Effector memory CD8-positive, alpha-beta T cell (primary cell): ENCODE measurements around the gene RNF145.

ENCODE experiments used
- ATAC-seq: fragments of 150-1000 bp; cut with Tn5 transposase; replicated peaks from 2 replicates; pipeline ENCODE4 v1.10.0; 2021; ENCODE audit warnings: mild to moderate bottlenecking, moderate library complexity
- DNase-seq, 3 experiments: peaks; one replicate each; pipeline ENCODE4 v3.0.0; 2021
- H3K27ac Mint-ChIP-seq, 2 donors: one replicate each; pipeline ENCODE4 v1.8.0; 2022; ENCODE audit warnings: mild to moderate bottlenecking in 2 of 2, mixed read lengths in 2 of 2, moderate library complexity in 2 of 2
- H3K27me3 Mint-ChIP-seq, 2 donors: one replicate each; pipeline ENCODE4 v1.8.0; 2022; ENCODE audit warnings: mixed read lengths in 2 of 2
- H3K36me3 Mint-ChIP-seq: one replicate; pipeline ENCODE4 v1.8.0; 2022; ENCODE audit warnings: mild to moderate bottlenecking, moderate library complexity, mixed read lengths; ENCODE audit not compliant: insufficient read depth
- H3K4me1 Mint-ChIP-seq, 2 donors: one replicate each; pipeline ENCODE4 v1.8.0; 2022; ENCODE audit warnings: low read depth in 2 of 2, mixed read lengths in 2 of 2
- H3K4me3 Mint-ChIP-seq, 2 donors: one replicate each; pipeline ENCODE4 v1.8.0; 2022; ENCODE audit warnings: mild to moderate bottlenecking in 2 of 2, mixed read lengths in 2 of 2, moderate library complexity in 2 of 2
- H3K9me3 Mint-ChIP-seq, 2 donors: one replicate each; pipeline ENCODE4 v1.8.0; 2022; ENCODE audit warnings: mixed read lengths in 2 of 2

RNF145 gene

GRCh38 chr5:159198063-159199036 lies 11.0 kb downstream of the RNF145 start:
- peak; percentile 99 for ATAC-seq
- H3K27ac Mint-ChIP-seq: peak overlapping the region; percentile 33 to 68
- peak overlapping the region; percentile 26 to 37 for H3K4me3 Mint-ChIP-seq
- H3K4me1 Mint-ChIP-seq: peaks cover 31 to 50% of the 10 kb centered on the region in 2 donors
- DNase-seq: no peak
- H3K36me3 Mint-ChIP-seq: peaks cover 47% of the 10 kb centered on the region
- H3K27me3 Mint-ChIP-seq: no peaks in the 10 kb centered on the region
- no peaks in the 10 kb centered on the region for H3K9me3 Mint-ChIP-seq

GRCh38 chr5:159195775-159196174 lies 13.6 kb downstream of the RNF145 start:
- Mint-ChIP-seq H3K4me3 (no peak overlapping the region), H3K27ac (peak overlapping the region in 1 of 2 donors; percentile 8), H3K4me1 (peaks cover 34 to 58% of the 10 kb centered on the region in 2 donors), H3K27me3 (no peaks in the 10 kb centered on the region), H3K36me3 (peaks cover 42% of the 10 kb centered on the region), H3K9me3 (no peaks in the 10 kb centered on the region)
- ATAC-seq (no peak), DNase-seq (no peak)

GRCh38 chr5:159190170-159190569 lies 19.2 kb downstream of the RNF145 start:
- no peaks in the 10 kb centered on the region for H3K27me3 Mint-ChIP-seq
- peaks cover 10 to 37% of the 10 kb centered on the region in 2 donors for H3K4me1 Mint-ChIP-seq
- H3K4me3 Mint-ChIP-seq: no peak overlapping the region
- no peak for ATAC-seq
- peaks cover 42% of the 10 kb centered on the region for H3K36me3 Mint-ChIP-seq
- no peaks in the 10 kb centered on the region for H3K9me3 Mint-ChIP-seq
- no peak overlapping the region for H3K27ac Mint-ChIP-seq
- no peak for DNase-seq

GRCh38 chr5:159189310-159189709 lies 20.0 kb downstream of the RNF145 start:
- Mint-ChIP-seq H3K27me3 (no peaks in the 10 kb centered on the region), H3K27ac (no peak overlapping the region), H3K36me3 (peaks cover 37% of the 10 kb centered on the region), H3K4me3 (no peak overlapping the region), H3K9me3 (no peaks in the 10 kb centered on the region), H3K4me1 (peaks cover 15 to 37% of the 10 kb centered on the region in 2 donors)
- DNase-seq: no peak
- ATAC-seq: no peak

GRCh38 chr5:159187719-159188118 lies 21.6 kb downstream of the RNF145 start:
- Mint-ChIP-seq H3K36me3 (peaks cover 26% of the 10 kb centered on the region), H3K27me3 (no peaks in the 10 kb centered on the region), H3K27ac (peak overlapping the region in 1 of 2 donors; percentile 65), H3K4me3 (no peak overlapping the region), H3K4me1 (peaks cover 12 to 32% of the 10 kb centered on the region in 2 donors), H3K9me3 (no peaks in the 10 kb centered on the region)
- DNase-seq (no peak), ATAC-seq (no peak)

GRCh38 chr5:159186319-159186718 lies 23.0 kb downstream of the RNF145 start:
- ATAC-seq (no peak), DNase-seq (no peak)
- Mint-ChIP-seq H3K36me3 (peaks cover 32% of the 10 kb centered on the region), H3K4me3 (no peak overlapping the region), H3K27me3 (no peaks in the 10 kb centered on the region), H3K4me1 (peaks cover 13 to 33% of the 10 kb centered on the region in 2 donors), H3K9me3 (no peaks in the 10 kb centered on the region), H3K27ac (peak overlapping the region in 1 of 2 donors; percentile 38)

- Mint-ChIP-seq H3K4me3 (no peak overlapping the region), H3K4me1 (peaks cover 16 to 36% of the 10 kb centered on the region in 2 donors), H3K9me3 (no peaks in the 10 kb centered on the region), H3K27ac (peak overlapping the region in 1 of 2 donors; percentile 38), H3K36me3 (peaks cover 38% of the 10 kb centered on the region), H3K27me3 (no peaks in the 10 kb centered on the region)
- ATAC-seq (no peak), DNase-seq (no peak)
These were observed 23.6 kb downstream of the RNF145 start for GRCh38 chr5:159185773-159186172.

GRCh38 chr5:159184858-159185381 lies 24.4 kb downstream of the RNF145 start:
- Mint-ChIP-seq H3K4me3 (no peak overlapping the region), H3K4me1 (peaks cover 18 to 40% of the 10 kb centered on the region in 2 donors), H3K27me3 (no peaks in the 10 kb centered on the region), H3K27ac (peak overlapping the region; percentile 33 to 38), H3K36me3 (peaks cover 32% of the 10 kb centered on the region), H3K9me3 (no peaks in the 10 kb centered on the region)
- ATAC-seq: no peak
- DNase-seq: no peak

- Mint-ChIP-seq H3K27ac (no peak overlapping the region), H3K27me3 (no peaks in the 10 kb centered on the region)
These were observed 25.1 kb downstream of the RNF145 start for GRCh38 chr5:159184236-159184635.

GRCh38 chr5:159183247-159183646 lies 26.1 kb downstream of the RNF145 start:
- Mint-ChIP-seq H3K9me3 (no peaks in the 10 kb centered on the region), H3K27ac (no peak overlapping the region), H3K36me3 (peaks cover 40% of the 10 kb centered on the region), H3K4me1 (peaks cover 17 to 45% of the 10 kb centered on the region in 2 donors), H3K27me3 (no peaks in the 10 kb centered on the region), H3K4me3 (no peak overlapping the region)
- no peak for DNase-seq
- no peak for ATAC-seq

More at GRCh38 chr5:159184236-159184635, 25.1 kb downstream of the RNF145 start:
- H3K9me3 Mint-ChIP-seq: no peaks in the 10 kb centered on the region
- H3K36me3 Mint-ChIP-seq: peaks cover 35% of the 10 kb centered on the region
- ATAC-seq (no peak), DNase-seq (no peak)
- H3K4me3 Mint-ChIP-seq: no peak overlapping the region
- peaks cover 17 to 42% of the 10 kb centered on the region in 2 donors for H3K4me1 Mint-ChIP-seq

GRCh38 chr5:159182691-159183090 lies 26.7 kb downstream of the RNF145 start:
- Mint-ChIP-seq H3K9me3 (no peaks in the 10 kb centered on the region), H3K27ac (peak overlapping the region; percentile 7 to 67), H3K4me1 (peaks cover 17 to 42% of the 10 kb centered on the region in 2 donors), H3K36me3 (peaks cover 35% of the 10 kb centered on the region), H3K4me3 (no peak overlapping the region), H3K27me3 (no peaks in the 10 kb centered on the region)
- DNase-seq (no peak), ATAC-seq (no peak)

GRCh38 chr5:159181651-159182050 lies 27.7 kb downstream of the RNF145 start:
- Mint-ChIP-seq H3K27ac (no peak overlapping the region), H3K4me1 (peaks cover 17 to 41% of the 10 kb centered on the region in 2 donors)

GRCh38 chr5:159181152-159181551 lies 28.2 kb downstream of the RNF145 start:
- Mint-ChIP-seq H3K4me1 (peaks cover 18 to 41% of the 10 kb centered on the region in 2 donors), H3K27me3 (no peaks in the 10 kb centered on the region), H3K36me3 (peaks cover 34% of the 10 kb centered on the region), H3K4me3 (no peak overlapping the region), H3K27ac (peak overlapping the region in 1 of 2 donors; percentile 52), H3K9me3 (no peaks in the 10 kb centered on the region)
- ATAC-seq (peak; percentile 21), DNase-seq (no peak)

More at GRCh38 chr5:159181651-159182050, 27.7 kb downstream of the RNF145 start:
- H3K9me3 Mint-ChIP-seq: no peaks in the 10 kb centered on the region
- peaks cover 34% of the 10 kb centered on the region for H3K36me3 Mint-ChIP-seq
- no peaks in the 10 kb centered on the region for H3K27me3 Mint-ChIP-seq
- DNase-seq (no peak), ATAC-seq (no peak)
- no peak overlapping the region for H3K4me3 Mint-ChIP-seq
